ENCODE measurements around the gene MED12L.

DNA sequence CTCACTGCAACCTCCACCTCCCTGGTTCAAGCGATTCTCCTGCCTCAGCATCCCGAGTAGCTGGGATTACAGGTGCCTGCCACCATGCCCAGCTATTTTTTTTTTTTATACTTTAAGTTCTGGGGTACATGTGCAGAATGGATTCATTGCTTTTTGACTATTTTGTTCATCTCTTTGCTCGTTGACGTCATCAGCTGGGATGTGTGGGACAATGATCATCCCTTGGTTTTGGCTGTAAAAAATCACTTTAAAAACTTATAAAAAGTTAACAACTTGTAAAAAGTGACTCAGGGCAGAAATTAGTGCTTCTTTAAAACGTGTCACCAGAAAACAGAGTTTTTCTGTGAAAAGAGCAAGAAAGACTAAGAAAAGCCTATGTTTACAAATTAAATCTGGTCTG lies 337.6 kb downstream of the MED12L start:
- TF ChIP-seq EZH2 (IDR thresholded peaks at IDR 0.05; ENCODE audit: low read length, missing control alignments), result no peak
- no peak for TF ChIP-seq CTCF (conservative IDR thresholded peaks at IDR 0.05 in 1 of 2, IDR thresholded peaks at IDR 0.05 in 1 of 2; ENCODE audit: low read depth in 1 of 2, low read length in 2 of 2)

Measured in fibroblast of lung (primary cell).